Stimulated activated CD4-positive, alpha-beta T cell treated with anti-CD3 and anti-CD28 coated beads, Interleukin-2, amount 100 ng/mL, for 24 hours (primary cell): ENCODE results near the gene ABITRAM.
"Not testable (repeated sequence)": the region's sequence is repeated elsewhere in the genome, so short reads cannot be mapped to it uniquely, and the experiment has no call there.

ENCODE experiments used
- DNase-seq, 2 donors: peaks; one replicate each; pipeline ENCODE4 v3.0.0-alpha.2; 2020

Gene ABITRAM

GRCh38 chr9:108933231-108933717 lies 926 bp upstream of the ABITRAM start:
- peak in 1 of 2 donors; percentile 17 for DNase-seq

GRCh38 chr9:108933718-108934322 lies 380 bp upstream of the ABITRAM start, which contains the start of gene ELP1:
Gene ELP1 (minus strand): TSS chr9:108934124. CDS start chr9:108931146, 2,978 bp downstream.
- peak; percentile 92 to 93 for DNase-seq

- DNase-seq, result no peak
Measured at GRCh38 chr9:108937561-108938305, 3.5 kb downstream of the ABITRAM start.

- no peak for DNase-seq
Measured at GRCh38 chr9:108939975-108940374, 5.8 kb downstream of the ABITRAM start.

GRCh38 chr9:108950168-108950567 lies 16.0 kb downstream of the ABITRAM start:
- no peak for DNase-seq

GRCh38 chr9:108951578-108951977 lies 17.4 kb downstream of the ABITRAM start:
- no peak for DNase-seq

- DNase-seq, result no peak
Measured at GRCh38 chr9:108953983-108954574, 19.9 kb downstream of the ABITRAM start.

- no peak for DNase-seq
Measured at GRCh38 chr9:108956022-108956630, 21.9 kb downstream of the ABITRAM start.

GRCh38 chr9:108956631-108957026 lies 22.4 kb downstream of the ABITRAM start:
- DNase-seq, result no peak

GRCh38 chr9:108960331-108960730 lies 26.1 kb downstream of the ABITRAM start:
- DNase-seq, result no peak

GRCh38 chr9:108961151-108961550 lies 27.0 kb downstream of the ABITRAM start:
- no peak for DNase-seq

GRCh38 chr9:108963459-108964143 lies 29.4 kb downstream of the ABITRAM start:
- DNase-seq, result no peak

GRCh38 chr9:108967916-108968315 lies 33.7 kb downstream of the ABITRAM start:
- DNase-seq, result no peak

- DNase-seq, result not testable (repeated sequence)
Measured at GRCh38 chr9:108971392-108971791, 37.2 kb downstream of the ABITRAM start.

GRCh38 chr9:108972186-108972585 lies 38.0 kb downstream of the ABITRAM start:
- DNase-seq, result no peak

GRCh38 chr9:108972626-108973209 lies 38.5 kb downstream of the ABITRAM start:
- no peak for DNase-seq

GRCh38 chr9:108973895-108974294 lies 39.7 kb downstream of the ABITRAM start:
- no peak for DNase-seq

GRCh38 chr9:108978205-108978604 lies 44.0 kb downstream of the ABITRAM start:
- DNase-seq, result no peak

GRCh38 chr9:108980893-108981292 lies 46.7 kb downstream of the ABITRAM start:
- DNase-seq, result no peak

GRCh38 chr9:108983885-108984284 lies 49.7 kb downstream of the ABITRAM start:
- DNase-seq, result no peak
